ENCODE results near the gene PTPRM.
"Not testable (repeated sequence)": the region's sequence is repeated elsewhere in the genome, so short reads cannot be mapped to it uniquely, and the experiment has no call there.

Gene PTPRM

DNA sequence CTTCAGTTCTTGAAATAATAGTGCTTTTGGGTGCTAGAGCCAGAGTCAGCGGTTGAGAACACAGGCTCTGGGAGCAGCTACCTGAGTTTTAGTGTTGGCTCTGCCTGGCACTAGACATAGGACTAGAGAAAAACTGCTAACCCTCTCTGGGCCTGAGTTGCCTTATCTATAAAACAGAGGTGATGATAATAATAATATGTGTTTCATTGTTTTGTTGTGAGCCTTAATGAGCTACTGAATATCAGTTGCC, 391.7 kb downstream of the PTPRM start:
- H3K36me3 ChIP-seq (ENCODE audit: insufficient read depth, low read length) = no peaks in the 10 kb centered on the region
- peak overlapping the region; percentile 69 for H3K4me2 ChIP-seq (ENCODE audit: low read length)
- H3K9me3 ChIP-seq (replicated peaks; ENCODE audit: low read length) = no peaks in the 10 kb centered on the region
- peaks cover 24% of the 10 kb centered on the region for H3K4me1 ChIP-seq (ENCODE audit: control insufficient read depth, insufficient read depth, low read length)
- H3K27me3 ChIP-seq (ENCODE audit: control insufficient read depth, insufficient read depth, low read length) = no peaks in the 10 kb centered on the region
- H3K9ac ChIP-seq (ENCODE audit: low read depth, low read length) = peak overlapping the region; percentile 37
- peak overlapping the region; percentile 25 for H3K4me3 ChIP-seq (ENCODE audit: low read length)

- not testable (repeated sequence) for H3K27me3 ChIP-seq (ENCODE audit: control insufficient read depth, insufficient read depth, low read length); H3K9me3 ChIP-seq (replicated peaks; ENCODE audit: low read length); H3K36me3 ChIP-seq (ENCODE audit: insufficient read depth, low read length); H3K4me2 ChIP-seq (ENCODE audit: low read length); H3K4me3 ChIP-seq (ENCODE audit: low read length); H3K9ac ChIP-seq (ENCODE audit: low read depth, low read length); H3K4me1 ChIP-seq (ENCODE audit: control insufficient read depth, insufficient read depth, low read length)
These were observed 399.6 kb downstream of the PTPRM start for GRCh38 chr18:7966682-7967081.

DNA sequence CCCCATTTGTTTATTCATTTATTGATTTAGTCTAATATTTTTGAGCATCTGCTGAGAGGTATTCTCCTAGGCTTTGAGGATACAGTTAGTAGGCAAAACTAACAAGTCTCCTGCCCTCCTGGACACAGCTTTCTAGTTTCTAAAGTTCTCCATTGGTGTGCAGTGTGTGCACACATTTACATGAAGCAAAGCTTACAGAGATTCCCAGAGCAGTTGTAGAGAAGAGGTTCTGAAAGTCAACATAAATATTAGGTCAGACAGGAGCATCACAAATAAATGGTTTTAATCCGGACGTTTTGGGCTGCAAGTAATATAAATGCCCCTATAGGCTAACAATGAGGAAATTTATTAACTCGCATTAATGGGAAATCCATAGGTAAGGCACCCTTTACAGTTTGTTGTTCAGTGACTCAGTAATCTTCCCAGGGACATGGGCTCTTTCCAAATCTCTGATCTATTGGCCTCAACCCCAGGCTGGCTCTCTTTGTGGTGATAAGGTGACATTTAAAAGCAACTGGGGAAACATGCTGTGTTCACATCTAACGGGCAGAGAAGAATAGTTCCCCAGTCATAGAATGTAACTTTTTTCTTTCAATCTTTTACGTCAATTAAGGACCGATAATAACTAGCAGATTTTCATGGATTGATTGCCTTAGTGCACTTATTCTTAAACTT, 407.2 kb downstream of the PTPRM start:
- Histone ChIP-seq H3K4me1 (ENCODE audit: control insufficient read depth, insufficient read depth, low read length) (no peaks in the 10 kb centered on the region), H3K4me2 (ENCODE audit: low read length) (no peak overlapping the region), H3K4me3 (ENCODE audit: low read length) (no peak overlapping the region), H3K9me3 (replicated peaks; ENCODE audit: low read length) (no peaks in the 10 kb centered on the region), H3K9ac (ENCODE audit: low read depth, low read length) (no peak overlapping the region), H3K27me3 (ENCODE audit: control insufficient read depth, insufficient read depth, low read length) (no peaks in the 10 kb centered on the region), H3K36me3 (ENCODE audit: insufficient read depth, low read length) (no peaks in the 10 kb centered on the region)

- no peak overlapping the region for H3K4me3 ChIP-seq (ENCODE audit: low read length)
- no peak overlapping the region for H3K4me2 ChIP-seq (ENCODE audit: low read length)
- H3K36me3 ChIP-seq (ENCODE audit: insufficient read depth, low read length) = no peaks in the 10 kb centered on the region
- no peak overlapping the region for H3K9ac ChIP-seq (ENCODE audit: low read depth, low read length)
- H3K9me3 ChIP-seq (replicated peaks; ENCODE audit: low read length) = no peaks in the 10 kb centered on the region
- H3K27me3 ChIP-seq (ENCODE audit: control insufficient read depth, insufficient read depth, low read length) = no peaks in the 10 kb centered on the region
- H3K4me1 ChIP-seq (ENCODE audit: control insufficient read depth, insufficient read depth, low read length) = peaks cover 6% of the 10 kb centered on the region
These were observed 410.8 kb downstream of the PTPRM start for GRCh38 chr18:7977897-7978296.

GRCh38 chr18:7978834-7979233, 411.7 kb downstream of the PTPRM start:
- Histone ChIP-seq H3K4me2 (ENCODE audit: low read length) (no peak overlapping the region), H3K27me3 (ENCODE audit: control insufficient read depth, insufficient read depth, low read length) (no peaks in the 10 kb centered on the region)

GRCh38 chr18:7979714-7980113, 412.6 kb downstream of the PTPRM start:
- Histone ChIP-seq H3K9me3 (replicated peaks; ENCODE audit: low read length) (no peaks in the 10 kb centered on the region), H3K4me1 (ENCODE audit: control insufficient read depth, insufficient read depth, low read length) (peaks cover 6% of the 10 kb centered on the region), H3K27me3 (ENCODE audit: control insufficient read depth, insufficient read depth, low read length) (no peaks in the 10 kb centered on the region), H3K36me3 (ENCODE audit: insufficient read depth, low read length) (no peaks in the 10 kb centered on the region), H3K4me2 (ENCODE audit: low read length) (no peak overlapping the region), H3K9ac (ENCODE audit: low read depth, low read length) (no peak overlapping the region), H3K4me3 (ENCODE audit: low read length) (no peak overlapping the region)

More at GRCh38 chr18:7978834-7979233, 411.7 kb downstream of the PTPRM start:
- peaks cover 6% of the 10 kb centered on the region for H3K4me1 ChIP-seq (ENCODE audit: control insufficient read depth, insufficient read depth, low read length)
- no peak overlapping the region for H3K9ac ChIP-seq (ENCODE audit: low read depth, low read length)
- H3K4me3 ChIP-seq (ENCODE audit: low read length) = no peak overlapping the region
- H3K9me3 ChIP-seq (replicated peaks; ENCODE audit: low read length) = no peaks in the 10 kb centered on the region
- no peaks in the 10 kb centered on the region for H3K36me3 ChIP-seq (ENCODE audit: insufficient read depth, low read length)

- H3K27me3 ChIP-seq (ENCODE audit: control insufficient read depth, insufficient read depth, low read length) = no peaks in the 10 kb centered on the region
These were observed 413.0 kb downstream of the PTPRM start for GRCh38 chr18:7980136-7980535.

GRCh38 chr18:7980656-7981055, 413.5 kb downstream of the PTPRM start:
- Histone ChIP-seq H3K36me3 (ENCODE audit: insufficient read depth, low read length) (no peaks in the 10 kb centered on the region), H3K4me3 (ENCODE audit: low read length) (no peak overlapping the region)

More at GRCh38 chr18:7980136-7980535, 413.0 kb downstream of the PTPRM start:
- H3K4me3 ChIP-seq (ENCODE audit: low read length) = no peak overlapping the region
- H3K4me2 ChIP-seq (ENCODE audit: low read length) = no peak overlapping the region
- no peak overlapping the region for H3K9ac ChIP-seq (ENCODE audit: low read depth, low read length)
- no peaks in the 10 kb centered on the region for H3K36me3 ChIP-seq (ENCODE audit: insufficient read depth, low read length)
- H3K9me3 ChIP-seq (replicated peaks; ENCODE audit: low read length) = no peaks in the 10 kb centered on the region
- H3K4me1 ChIP-seq (ENCODE audit: control insufficient read depth, insufficient read depth, low read length) = peaks cover 6% of the 10 kb centered on the region

GRCh38 chr18:7982216-7982615, 415.1 kb downstream of the PTPRM start:
- H3K27me3 ChIP-seq (ENCODE audit: control insufficient read depth, insufficient read depth, low read length) = no peaks in the 10 kb centered on the region
- no peaks in the 10 kb centered on the region for H3K36me3 ChIP-seq (ENCODE audit: insufficient read depth, low read length)
- no peak overlapping the region for H3K9ac ChIP-seq (ENCODE audit: low read depth, low read length)
- H3K9me3 ChIP-seq (replicated peaks; ENCODE audit: low read length) = no peaks in the 10 kb centered on the region
- peaks cover 12% of the 10 kb centered on the region for H3K4me1 ChIP-seq (ENCODE audit: control insufficient read depth, insufficient read depth, low read length)
- no peak overlapping the region for H3K4me2 ChIP-seq (ENCODE audit: low read length)
- H3K4me3 ChIP-seq (ENCODE audit: low read length) = no peak overlapping the region

More at GRCh38 chr18:7980656-7981055, 413.5 kb downstream of the PTPRM start:
- H3K4me1 ChIP-seq (ENCODE audit: control insufficient read depth, insufficient read depth, low read length) = peaks cover 6% of the 10 kb centered on the region
- no peak overlapping the region for H3K9ac ChIP-seq (ENCODE audit: low read depth, low read length)
- H3K9me3 ChIP-seq (replicated peaks; ENCODE audit: low read length) = no peaks in the 10 kb centered on the region
- H3K27me3 ChIP-seq (ENCODE audit: control insufficient read depth, insufficient read depth, low read length) = no peaks in the 10 kb centered on the region
- H3K4me2 ChIP-seq (ENCODE audit: low read length) = no peak overlapping the region

DNA sequence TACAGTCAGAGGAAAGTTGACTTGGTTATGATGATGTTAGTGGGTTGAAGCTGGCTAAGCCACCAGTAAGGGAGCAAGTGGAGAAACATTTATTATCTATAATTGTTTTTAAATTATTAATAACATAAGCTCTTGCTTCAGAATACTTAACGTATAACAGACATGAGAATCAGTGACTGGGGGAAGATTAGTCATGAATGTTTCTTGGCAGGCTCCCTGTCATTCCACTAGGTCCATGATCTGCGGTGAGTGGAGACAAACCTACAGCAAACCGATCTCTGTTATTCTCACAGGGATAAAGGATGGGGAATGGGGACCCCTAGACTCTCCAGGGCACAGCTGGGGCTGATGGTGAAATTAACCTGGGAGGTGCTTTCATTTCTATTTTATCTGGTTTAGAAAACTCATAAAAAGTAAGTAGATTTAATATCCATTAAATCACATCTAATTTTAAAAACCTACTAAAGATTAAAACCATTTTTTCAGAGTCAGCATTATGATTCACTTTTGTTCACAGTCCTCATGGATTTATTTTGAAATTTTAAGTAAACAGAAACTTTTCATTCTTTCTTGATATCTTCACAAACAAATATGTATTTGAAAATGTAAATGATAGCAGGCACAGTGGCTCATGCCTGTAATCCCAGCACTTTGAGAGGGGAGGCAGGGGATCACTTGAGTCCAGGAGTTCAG, 420.3 kb downstream of the PTPRM start:
- Histone ChIP-seq H3K36me3 (ENCODE audit: insufficient read depth, low read length) (no peaks in the 10 kb centered on the region), H3K4me2 (ENCODE audit: low read length) (peak overlapping the region; percentile 47), H3K4me3 (ENCODE audit: low read length) (no peak overlapping the region), H3K9ac (ENCODE audit: low read depth, low read length) (no peak overlapping the region), H3K9me3 (replicated peaks; ENCODE audit: low read length) (no peaks in the 10 kb centered on the region), H3K4me1 (ENCODE audit: control insufficient read depth, insufficient read depth, low read length) (peaks cover 15% of the 10 kb centered on the region), H3K27me3 (ENCODE audit: control insufficient read depth, insufficient read depth, low read length) (no peaks in the 10 kb centered on the region)

GRCh38 chr18:7990670-7991069, 423.6 kb downstream of the PTPRM start:
- no peak overlapping the region for H3K4me3 ChIP-seq (ENCODE audit: low read length)
- H3K4me1 ChIP-seq (ENCODE audit: control insufficient read depth, insufficient read depth, low read length) = peaks cover 13% of the 10 kb centered on the region
- no peaks in the 10 kb centered on the region for H3K36me3 ChIP-seq (ENCODE audit: insufficient read depth, low read length)
- no peaks in the 10 kb centered on the region for H3K27me3 ChIP-seq (ENCODE audit: control insufficient read depth, insufficient read depth, low read length)
- no peak overlapping the region for H3K9ac ChIP-seq (ENCODE audit: low read depth, low read length)
- H3K9me3 ChIP-seq (replicated peaks; ENCODE audit: low read length) = no peaks in the 10 kb centered on the region
- no peak overlapping the region for H3K4me2 ChIP-seq (ENCODE audit: low read length)

DNA sequence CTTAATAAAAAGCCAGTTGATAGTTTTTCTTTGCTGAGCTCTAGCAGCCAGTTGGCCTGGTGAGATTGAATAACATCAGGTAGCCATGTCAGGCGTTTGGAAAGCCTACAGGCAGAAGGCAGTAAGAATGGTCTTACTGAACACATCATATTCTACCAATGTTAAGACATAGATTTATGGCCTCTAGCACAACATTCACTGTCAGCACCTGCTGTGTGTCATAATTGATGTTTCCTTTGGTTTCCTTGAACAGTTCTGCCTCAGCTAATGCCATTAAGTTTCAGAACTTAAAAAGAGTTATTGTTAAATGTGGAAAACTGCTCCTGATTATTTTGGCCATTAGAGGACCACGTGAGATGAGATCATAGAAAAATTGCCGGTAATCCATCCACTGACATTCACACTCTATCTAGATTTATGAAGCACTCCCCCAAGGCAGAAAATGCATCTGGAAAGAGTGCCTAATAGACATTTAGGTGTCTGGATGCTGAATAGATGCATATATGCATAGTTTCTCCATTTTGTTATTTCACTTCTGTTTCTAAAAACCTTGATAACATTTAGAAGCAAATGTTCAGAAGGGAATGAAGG, 434.7 kb downstream of the PTPRM start:
- Histone ChIP-seq H3K9ac (ENCODE audit: low read depth, low read length) (no peak overlapping the region), H3K36me3 (ENCODE audit: insufficient read depth, low read length) (no peaks in the 10 kb centered on the region), H3K4me3 (ENCODE audit: low read length) (no peak overlapping the region), H3K4me2 (ENCODE audit: low read length) (no peak overlapping the region), H3K27me3 (ENCODE audit: control insufficient read depth, insufficient read depth, low read length) (no peaks in the 10 kb centered on the region), H3K9me3 (replicated peaks; ENCODE audit: low read length) (no peaks in the 10 kb centered on the region), H3K4me1 (ENCODE audit: control insufficient read depth, insufficient read depth, low read length) (peaks cover 3% of the 10 kb centered on the region)

All from skeletal muscle satellite cell (primary cell).